Superior temporal gyrus (tissue), 1 donor: Measurements from ENCODE around the gene TSPAN32.
"Not testable (repeated sequence)": the region's sequence is repeated elsewhere in the genome, so short reads cannot be mapped to it uniquely, and the experiment has no call there.

Source experiments
- DNase-seq: peaks from one replicate; pipeline ENCODE4 v3.0.0-alpha.2; 2016; ENCODE audit errors: extremely low spot score

Gene TSPAN32

GRCh38 chr11:2316169-2316962, 14.6 kb downstream of the TSPAN32 start:
- DNase-seq, result no peak

GRCh38 chr11:2316963-2317244, 15.1 kb downstream of the TSPAN32 start:
- DNase-seq, result no peak

GRCh38 chr11:2317354-2318050, 15.7 kb downstream of the TSPAN32 start:
- no peak for DNase-seq

- DNase-seq, result no peak
Observed at GRCh38 chr11:2318123-2318522, 16.3 kb downstream of the TSPAN32 start.

GRCh38 chr11:2318707-2319106, 16.9 kb downstream of the TSPAN32 start:
- DNase-seq, result no peak

- DNase-seq, result no peak
Observed at GRCh38 chr11:2319791-2320472, 18.1 kb downstream of the TSPAN32 start.

GRCh38 chr11:2320568-2321310, 18.9 kb downstream of the TSPAN32 start:
- DNase-seq, result no peak

GRCh38 chr11:2321311-2321683, 19.5 kb downstream of the TSPAN32 start:
- no peak for DNase-seq

GRCh38 chr11:2325123-2325522, 23.3 kb downstream of the TSPAN32 start:
- no peak for DNase-seq

GRCh38 chr11:2325719-2326118, 23.9 kb downstream of the TSPAN32 start:
- DNase-seq, result no peak

- no peak for DNase-seq
Observed at GRCh38 chr11:2327032-2327431, 25.2 kb downstream of the TSPAN32 start.

- DNase-seq, result peak; percentile 9
Observed at GRCh38 chr11:2328021-2328420, 26.2 kb downstream of the TSPAN32 start.

GRCh38 chr11:2328656-2329354, 27.0 kb downstream of the TSPAN32 start:
- no peak for DNase-seq

- no peak for DNase-seq
Observed at GRCh38 chr11:2329551-2329950, 27.7 kb downstream of the TSPAN32 start.

- DNase-seq, result no peak
Observed at GRCh38 chr11:2330696-2331095, 28.9 kb downstream of the TSPAN32 start.

GRCh38 chr11:2331404-2331803, 29.6 kb downstream of the TSPAN32 start:
- no peak for DNase-seq

GRCh38 chr11:2332569-2332968, 30.8 kb downstream of the TSPAN32 start:
- not testable (repeated sequence) for DNase-seq

GRCh38 chr11:2333486-2334205, 31.8 kb downstream of the TSPAN32 start:
- not testable (repeated sequence) for DNase-seq

- DNase-seq, result not testable (repeated sequence)
Observed at GRCh38 chr11:2335286-2335685, 33.5 kb downstream of the TSPAN32 start.

- not testable (repeated sequence) for DNase-seq
Observed at GRCh38 chr11:2338760-2339159, 36.9 kb downstream of the TSPAN32 start.

GRCh38 chr11:2342557-2342956, 40.7 kb downstream of the TSPAN32 start:
- no peak for DNase-seq
